Stimulated activated memory B cell treated with anti-CD40 and anti-IgM and Interleukin-4, amounts not matched to agents 10 μg/mL and 1 μg/mL and 100 μg/mL, for 72 hours (primary cell): ENCODE measurements around the gene EAF1.

Experiments used
- ATAC-seq: fragments of 150-1000 bp; cut with Tn5 transposase; 2 replicates; pipeline ENCODE4 v1.10.0; 2021
- H3K27ac Mint-ChIP-seq: one replicate; pipeline ENCODE4 v1.8.0; 2022; ENCODE audit warnings: mild to moderate bottlenecking, mixed read lengths
- H3K27me3 Mint-ChIP-seq: one replicate; pipeline ENCODE4 v1.8.0; 2022; ENCODE audit warnings: mixed read lengths
- H3K36me3 Mint-ChIP-seq: one replicate; pipeline ENCODE4 v1.8.0; 2022; ENCODE audit warnings: mixed read lengths
- H3K4me1 Mint-ChIP-seq: one replicate; pipeline ENCODE4 v1.8.0; 2022; ENCODE audit warnings: mixed read lengths
- H3K4me3 Mint-ChIP-seq: one replicate; pipeline ENCODE4 v1.8.0; 2022; ENCODE audit warnings: mild to moderate bottlenecking, moderate library complexity, mixed read lengths
- H3K9me3 Mint-ChIP-seq: one replicate; pipeline ENCODE4 v1.8.0; 2022; ENCODE audit warnings: mixed read lengths

EAF1 gene

DNA sequence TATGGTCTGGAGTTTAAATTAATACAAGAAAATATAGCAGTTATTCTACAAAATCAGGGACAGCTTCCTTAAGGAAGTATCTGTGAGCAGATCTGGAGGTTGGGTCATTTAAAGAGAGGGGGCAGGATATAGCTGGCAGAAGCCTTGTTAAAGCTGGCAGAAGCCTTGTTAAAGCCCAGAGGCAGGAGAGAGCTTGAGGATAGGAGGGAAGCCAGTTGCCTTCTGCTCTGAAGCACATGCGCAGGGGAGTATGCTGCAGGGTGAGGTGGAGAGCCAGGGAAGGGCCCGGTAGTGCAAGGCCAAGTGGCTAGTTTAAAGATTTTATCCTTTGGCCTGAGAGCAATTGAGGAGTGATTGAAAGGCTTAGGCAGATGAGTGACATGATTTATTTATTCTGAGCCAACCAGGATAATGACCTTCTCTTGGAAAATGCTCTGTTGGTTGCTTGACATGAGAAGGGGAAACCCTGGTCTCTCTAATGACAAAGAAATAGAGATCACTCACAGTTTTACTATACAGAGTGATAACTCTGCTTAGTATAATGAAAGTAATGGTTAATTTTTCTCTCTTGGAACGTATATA lies 3.9 kb downstream of the EAF1 start:
- H3K4me3 Mint-ChIP-seq = no peak overlapping the region
- no peaks in the 10 kb centered on the region for H3K9me3 Mint-ChIP-seq
- peaks cover 44% of the 10 kb centered on the region for H3K36me3 Mint-ChIP-seq
- ATAC-seq = no peak
- H3K4me1 Mint-ChIP-seq = peaks cover 40% of the 10 kb centered on the region
- no peaks in the 10 kb centered on the region for H3K27me3 Mint-ChIP-seq
- H3K27ac Mint-ChIP-seq = no peak overlapping the region

GRCh38 chr3:15433531-15433930 lies 6.1 kb downstream of the EAF1 start:
- Mint-ChIP-seq H3K36me3 (peaks cover 45% of the 10 kb centered on the region), H3K27me3 (no peaks in the 10 kb centered on the region), H3K27ac (no peak overlapping the region), H3K4me1 (peaks cover 23% of the 10 kb centered on the region), H3K4me3 (no peak overlapping the region), H3K9me3 (no peaks in the 10 kb centered on the region)
- no peak for ATAC-seq

DNA sequence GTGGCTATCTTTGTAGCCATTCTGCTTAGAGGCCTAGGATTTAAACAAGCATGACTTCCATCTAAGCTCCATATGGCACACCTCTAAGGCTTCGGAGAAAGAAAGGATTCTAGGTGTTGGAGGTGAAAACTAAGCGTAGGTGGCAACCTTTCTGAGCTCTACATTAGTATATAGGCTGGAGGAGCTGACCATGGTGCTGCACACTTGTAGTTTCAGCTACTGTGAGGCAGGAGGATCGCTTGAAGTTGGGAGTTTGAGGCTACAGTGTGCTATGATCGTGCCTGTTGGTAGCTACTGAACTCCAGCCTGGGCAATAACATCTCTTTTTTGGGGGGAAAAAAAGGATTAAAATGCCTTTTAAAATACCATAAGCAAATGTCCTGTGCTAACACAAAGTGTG lies 7.4 kb downstream of the EAF1 start:
- Mint-ChIP-seq H3K4me3 (no peak overlapping the region), H3K27ac (no peak overlapping the region), H3K36me3 (peaks cover 58% of the 10 kb centered on the region), H3K9me3 (no peaks in the 10 kb centered on the region), H3K4me1 (peaks cover 16% of the 10 kb centered on the region), H3K27me3 (no peaks in the 10 kb centered on the region)
- ATAC-seq = no peak

- Mint-ChIP-seq H3K4me1 (peaks cover 12% of the 10 kb centered on the region), H3K36me3 (peaks cover 69% of the 10 kb centered on the region), H3K4me3 (no peak overlapping the region), H3K27ac (no peak overlapping the region), H3K9me3 (no peaks in the 10 kb centered on the region), H3K27me3 (no peaks in the 10 kb centered on the region)
- ATAC-seq = no peak
Measured at GRCh38 chr3:15436246-15436645, 8.8 kb downstream of the EAF1 start.

DNA sequence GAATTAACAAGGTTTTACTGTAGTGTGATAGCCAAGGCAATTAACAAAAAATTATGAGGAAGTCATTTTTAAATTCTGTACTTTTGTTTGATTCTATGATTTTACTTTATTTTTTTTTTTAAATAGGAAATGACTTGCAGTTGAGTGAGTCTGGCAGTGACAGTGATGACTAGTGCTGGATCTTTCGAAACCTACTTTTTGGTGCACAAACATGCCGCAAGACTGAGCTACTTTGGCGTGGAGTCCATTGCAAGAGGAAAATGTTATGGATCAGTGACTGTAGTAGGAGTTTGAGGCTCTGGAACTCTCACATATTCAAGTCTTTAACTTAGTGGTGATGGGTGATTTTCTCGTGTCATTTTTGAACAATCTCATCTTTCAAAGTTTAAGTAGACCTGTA lies 11.6 kb downstream of the EAF1 start:
- Mint-ChIP-seq H3K9me3 (no peaks in the 10 kb centered on the region), H3K36me3 (peaks cover 66% of the 10 kb centered on the region), H3K4me3 (no peak overlapping the region), H3K27ac (no peak overlapping the region), H3K4me1 (no peaks in the 10 kb centered on the region), H3K27me3 (no peaks in the 10 kb centered on the region)
- ATAC-seq = no peak

- Mint-ChIP-seq H3K4me1 (no peaks in the 10 kb centered on the region), H3K27ac (no peak overlapping the region), H3K27me3 (no peaks in the 10 kb centered on the region), H3K4me3 (no peak overlapping the region), H3K9me3 (no peaks in the 10 kb centered on the region), H3K36me3 (peaks cover 66% of the 10 kb centered on the region)
- ATAC-seq = no peak
Measured at GRCh38 chr3:15439476-15439875, 12.1 kb downstream of the EAF1 start.

DNA sequence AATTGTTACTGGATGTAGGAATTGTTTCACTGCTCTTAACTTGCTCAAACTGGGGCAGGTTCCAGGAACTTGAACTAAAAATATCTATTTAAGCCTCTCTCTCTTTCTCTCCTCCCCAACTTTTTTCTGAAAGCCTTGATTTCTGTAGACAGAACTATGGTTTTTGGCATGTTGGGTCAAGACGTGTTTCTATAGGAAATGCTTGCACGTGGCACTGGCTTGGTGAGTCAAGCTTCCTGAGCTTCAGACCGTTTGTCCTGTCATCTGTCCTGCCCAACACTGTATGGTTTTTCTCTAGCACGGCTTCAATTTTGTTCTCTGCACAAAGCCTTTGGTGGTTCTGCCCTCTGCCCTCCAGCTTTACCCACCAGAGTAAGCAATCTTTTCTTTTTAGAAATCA lies 13.5 kb downstream of the EAF1 start:
- H3K36me3 Mint-ChIP-seq = peaks cover 73% of the 10 kb centered on the region
- no peaks in the 10 kb centered on the region for H3K27me3 Mint-ChIP-seq
- H3K9me3 Mint-ChIP-seq = no peaks in the 10 kb centered on the region
- H3K4me1 Mint-ChIP-seq = no peaks in the 10 kb centered on the region
- no peak overlapping the region for H3K27ac Mint-ChIP-seq
- no peak overlapping the region for H3K4me3 Mint-ChIP-seq
- ATAC-seq = no peak

DNA sequence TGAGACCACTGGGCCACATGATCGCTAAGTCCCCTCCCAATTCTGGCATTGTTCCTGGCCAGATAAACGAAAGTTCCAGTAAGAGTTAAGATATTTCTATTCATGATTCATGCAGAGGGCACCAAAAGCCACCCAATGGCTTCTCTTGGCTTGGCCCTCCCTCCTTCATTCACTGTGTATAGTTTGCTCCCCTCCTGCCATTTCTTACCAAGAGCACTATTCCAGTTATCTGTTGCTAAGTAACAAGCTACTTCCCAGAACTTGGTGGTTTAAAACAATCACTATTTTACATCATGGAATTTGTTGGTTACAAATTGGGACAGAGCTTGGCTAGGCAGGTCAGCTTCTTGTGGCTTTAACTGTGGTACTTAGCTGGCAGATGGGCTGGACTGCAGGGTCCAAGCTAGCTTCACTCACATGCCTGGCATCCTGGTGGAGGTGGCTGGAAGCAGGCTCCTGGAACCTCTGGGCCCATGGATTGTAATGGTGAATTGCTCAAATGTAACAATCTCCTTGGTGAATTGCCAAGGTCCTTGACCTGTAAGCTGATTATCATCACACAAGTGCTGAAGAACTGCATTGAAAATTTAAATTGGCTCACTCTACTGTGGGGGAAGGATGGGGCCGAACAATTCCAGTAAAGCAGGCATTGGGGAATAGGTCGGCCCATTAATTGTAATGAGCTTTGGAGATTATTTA lies 16.6 kb downstream of the EAF1 start:
- no peaks in the 10 kb centered on the region for H3K4me1 Mint-ChIP-seq
- H3K36me3 Mint-ChIP-seq = peaks cover 56% of the 10 kb centered on the region
- ATAC-seq = no peak
- H3K4me3 Mint-ChIP-seq = no peak overlapping the region
- no peaks in the 10 kb centered on the region for H3K27me3 Mint-ChIP-seq
- no peak overlapping the region for H3K27ac Mint-ChIP-seq
- H3K9me3 Mint-ChIP-seq = no peaks in the 10 kb centered on the region

DNA sequence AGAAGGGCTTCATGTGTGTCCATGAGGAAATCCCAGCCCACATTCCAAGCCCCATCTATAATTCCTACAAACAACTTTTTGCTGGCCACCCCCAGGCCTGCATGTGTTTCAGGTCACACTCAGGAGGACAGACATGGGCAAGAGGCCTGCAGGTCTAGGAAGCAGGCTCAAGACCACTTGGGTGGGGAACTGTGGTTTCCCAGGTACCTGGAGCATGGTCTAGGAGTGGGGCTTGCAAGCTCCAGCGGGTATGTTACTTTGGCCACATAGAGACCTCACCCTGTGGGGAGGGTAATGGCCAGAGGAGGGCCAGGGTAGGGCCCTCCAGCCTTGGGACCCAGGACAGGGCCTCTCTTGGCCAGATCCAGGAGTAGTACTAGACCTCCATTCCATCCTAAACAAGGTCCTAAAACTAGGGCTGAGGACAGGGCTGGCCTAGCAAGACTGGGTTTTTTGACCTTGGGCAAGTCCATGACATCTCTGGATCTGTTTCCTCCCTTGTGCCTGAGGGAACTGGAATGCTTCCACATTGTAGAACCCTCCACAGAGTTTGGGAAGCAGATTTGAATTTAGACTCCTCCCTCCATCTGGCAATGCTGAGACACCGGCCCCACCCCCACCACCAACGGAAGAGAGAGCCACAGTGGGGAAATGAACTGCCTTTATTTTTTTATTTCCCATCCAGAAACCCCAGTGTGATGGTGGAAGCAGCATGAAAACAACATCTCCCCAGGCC lies 22.3 kb downstream of the EAF1 start:
- no peak for ATAC-seq
- Mint-ChIP-seq H3K4me1 (no peaks in the 10 kb centered on the region), H3K27me3 (no peaks in the 10 kb centered on the region), H3K9me3 (no peaks in the 10 kb centered on the region), H3K27ac (no peak overlapping the region), H3K4me3 (no peak overlapping the region), H3K36me3 (peaks cover 11% of the 10 kb centered on the region)

DNA sequence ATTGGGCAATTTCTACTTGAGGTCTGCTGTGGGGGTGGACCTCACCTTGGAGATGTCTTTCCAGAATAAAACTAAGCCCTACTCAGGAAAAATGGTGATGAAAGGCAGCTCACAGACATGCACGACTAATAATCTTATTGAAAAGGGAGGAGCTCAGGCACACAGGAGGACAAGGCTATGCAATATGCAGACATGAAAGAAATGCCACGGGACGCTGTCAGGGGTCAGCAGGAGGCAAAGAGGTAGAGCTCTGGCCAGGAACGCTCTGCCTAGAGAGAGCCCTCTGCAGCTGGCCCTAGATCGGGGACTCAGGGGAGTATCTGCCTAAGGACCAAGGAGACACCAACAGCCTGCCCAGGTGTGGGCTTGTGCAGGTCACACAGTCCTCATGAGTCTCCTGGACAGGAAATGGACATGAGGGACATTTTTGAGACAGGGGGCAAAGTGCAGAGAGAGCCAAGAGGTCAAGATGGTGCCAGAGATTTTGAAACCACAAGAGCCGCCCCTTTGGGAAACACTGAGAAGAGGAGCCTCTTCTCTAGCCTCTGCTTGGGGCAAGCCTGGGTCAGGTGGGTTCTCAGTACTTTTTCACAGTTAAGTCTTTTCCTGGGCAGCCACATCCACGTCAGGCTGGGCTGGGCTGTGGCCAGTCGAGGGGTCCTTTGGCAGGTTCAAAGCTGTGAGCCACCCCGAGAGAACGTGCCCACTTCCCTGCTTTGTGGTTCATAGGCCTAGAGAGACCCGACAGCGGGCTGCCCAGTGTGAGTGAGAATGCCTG lies 23.2 kb downstream of the EAF1 start:
- Mint-ChIP-seq H3K4me1 (no peaks in the 10 kb centered on the region), H3K4me3 (no peak overlapping the region), H3K27me3 (no peaks in the 10 kb centered on the region), H3K36me3 (peaks cover 1% of the 10 kb centered on the region), H3K9me3 (no peaks in the 10 kb centered on the region), H3K27ac (no peak overlapping the region)
- ATAC-seq = no peak

DNA sequence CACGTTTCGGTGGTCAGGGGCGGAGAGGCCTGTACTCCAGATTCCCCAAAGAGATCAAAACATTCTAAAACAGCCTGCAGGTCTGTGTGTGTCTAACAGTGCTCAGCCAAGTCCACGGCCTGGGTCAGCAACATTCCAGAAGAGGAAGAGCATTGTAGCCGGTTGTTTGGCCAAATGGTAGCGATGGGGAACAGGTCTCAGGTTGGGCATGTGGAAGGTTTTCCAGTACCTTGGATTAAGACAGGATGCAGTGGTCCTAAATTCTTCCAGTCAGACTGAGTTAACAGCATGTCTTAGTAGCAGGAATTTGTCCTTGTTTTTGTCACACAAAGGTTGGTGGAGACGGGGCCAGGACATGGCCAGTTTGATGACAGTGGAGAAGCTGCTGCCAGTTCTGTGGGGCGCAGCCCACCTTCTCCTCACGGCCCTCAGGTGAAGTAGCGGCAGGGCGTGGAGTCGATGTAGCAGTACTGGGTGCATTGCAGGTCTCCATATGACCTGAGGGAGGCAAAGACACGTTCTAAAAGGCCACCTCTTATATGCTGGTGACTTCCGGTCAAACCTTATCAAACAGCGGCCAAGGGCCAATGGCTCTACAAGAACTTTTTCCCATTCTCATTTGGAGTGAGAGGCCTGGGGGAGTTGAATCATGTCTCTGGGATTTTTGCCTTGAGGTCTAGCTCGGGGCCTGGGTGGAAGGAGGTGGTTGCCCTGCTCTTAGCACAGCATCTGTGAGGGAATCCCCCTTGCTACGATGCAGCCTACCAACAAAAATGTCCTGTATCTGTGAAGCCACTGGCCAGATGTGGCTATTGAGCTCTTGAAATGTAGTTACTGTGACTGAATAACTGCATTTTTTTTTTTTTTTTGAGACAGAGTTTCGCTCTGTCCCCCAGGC lies 24.1 kb downstream of the EAF1 start:
- no peaks in the 10 kb centered on the region for H3K4me1 Mint-ChIP-seq
- H3K9me3 Mint-ChIP-seq = no peaks in the 10 kb centered on the region
- H3K36me3 Mint-ChIP-seq = no peaks in the 10 kb centered on the region
- no peak overlapping the region for H3K27ac Mint-ChIP-seq
- no peaks in the 10 kb centered on the region for H3K27me3 Mint-ChIP-seq
- ATAC-seq = no peak
- H3K4me3 Mint-ChIP-seq = no peak overlapping the region

DNA sequence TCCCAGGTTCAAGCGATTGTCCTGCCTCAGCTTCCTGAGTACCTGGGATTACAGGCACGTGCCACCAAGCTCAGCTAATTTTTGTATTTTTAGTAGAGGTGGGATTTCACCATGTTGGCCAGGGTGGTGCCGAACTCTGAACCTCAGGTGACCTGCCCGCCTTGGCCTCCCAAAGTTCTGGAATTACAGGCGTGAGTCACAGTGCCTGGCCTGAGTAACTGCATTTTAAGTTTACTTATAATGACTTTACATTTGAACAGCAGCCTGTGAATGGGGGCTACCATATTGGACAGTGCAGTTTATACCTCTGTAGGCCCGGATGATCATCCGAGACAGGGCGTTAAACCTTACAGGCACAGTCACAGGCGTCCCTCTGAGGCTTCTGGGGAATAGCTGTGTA lies 24.8 kb downstream of the EAF1 start:
- Mint-ChIP-seq H3K4me3 (no peak overlapping the region), H3K27ac (no peak overlapping the region), H3K4me1 (no peaks in the 10 kb centered on the region), H3K9me3 (no peaks in the 10 kb centered on the region), H3K36me3 (no peaks in the 10 kb centered on the region), H3K27me3 (no peaks in the 10 kb centered on the region)
- ATAC-seq = no peak

GRCh38 chr3:15452961-15453360 lies 25.6 kb downstream of the EAF1 start:
- Mint-ChIP-seq H3K27ac (no peak overlapping the region), H3K27me3 (no peaks in the 10 kb centered on the region), H3K36me3 (no peaks in the 10 kb centered on the region), H3K4me3 (no peak overlapping the region), H3K9me3 (no peaks in the 10 kb centered on the region), H3K4me1 (no peaks in the 10 kb centered on the region)
- no peak for ATAC-seq

GRCh38 chr3:15453501-15453900 lies 26.1 kb downstream of the EAF1 start:
- Mint-ChIP-seq H3K27me3 (no peaks in the 10 kb centered on the region), H3K4me1 (no peaks in the 10 kb centered on the region), H3K9me3 (peaks cover 3% of the 10 kb centered on the region), H3K4me3 (no peak overlapping the region), H3K36me3 (no peaks in the 10 kb centered on the region), H3K27ac (no peak overlapping the region)
- ATAC-seq = no peak
